Neural progenitor cell (in vitro differentiated cells): ENCODE data around the gene MYPN. TPM values are rescaled to one million over a fixed set of nuclear protein-coding genes. Genes with fewer than 3 reads are reported as not detected.

Source experiments
- DNase-seq: peaks from one replicate; pipeline ENCODE4 v3.0.0-alpha.2; 2016; ENCODE audit warnings: low spot score
- H2AFZ ChIP-seq: fragments of 200-600 bp; sonication (generic); replicated peaks from 2 replicates; pipeline ENCODE4 v1.6.1; 2016; ENCODE audit warnings: antibody characterized with exemption
- H3F3A ChIP-seq: fragments of 200-600 bp; sonication (generic); 2 replicates; pipeline ENCODE4 v1.6.1; 2016; ENCODE audit warnings: antibody characterized with exemption, low read depth
- H3K27ac ChIP-seq: fragments of 200-600 bp; sonication (generic); 2 replicates; pipeline ENCODE4 v1.5.1; 2016; ENCODE audit warnings: mild to moderate bottlenecking
- H3K27me3 ChIP-seq: fragments of 200-600 bp; sonication (generic); 2 replicates; pipeline ENCODE4 v1.6.1; 2016; ENCODE audit warnings: mild to moderate bottlenecking, moderate library complexity
- H3K36me3 ChIP-seq: fragments of 200-600 bp; sonication (generic); 2 replicates; pipeline ENCODE4 v1.5.1; 2016
- H3K4me1 ChIP-seq: fragments of 200-600 bp; sonication (generic); 2 replicates; pipeline ENCODE4 v1.6.1; 2016; ENCODE audit warnings: mixed run types
- H3K4me2 ChIP-seq: fragments of 200-600 bp; sonication (generic); 2 replicates; pipeline ENCODE4 v1.6.1; 2016
- H3K4me3 ChIP-seq: fragments of 200-600 bp; sonication (generic); 2 replicates; pipeline ENCODE4 v1.5.1; 2016
- H3K79me2 ChIP-seq: fragments of 200-600 bp; sonication (generic); 2 replicates; pipeline ENCODE4 v1.6.1; 2016; ENCODE audit warnings: low read depth
- H3K9ac ChIP-seq: fragments of 200-600 bp; sonication (generic); 2 replicates; pipeline ENCODE4 v1.6.1; 2016
- H3K9me3 ChIP-seq: fragments of 200-600 bp; sonication (generic); 2 replicates; pipeline ENCODE4 v1.5.1; 2016; ENCODE audit warnings: low read depth
- H4K20me1 ChIP-seq: fragments of 200-600 bp; sonication (generic); 2 replicates; pipeline ENCODE4 v1.6.1; 2016; ENCODE audit warnings: low read depth
- H3K27ac Mint-ChIP-seq: 3 replicates; pipeline ENCODE4 v1.8.0; 2021; ENCODE audit warnings: mixed read lengths
- H3K27me3 Mint-ChIP-seq: 2 replicates; pipeline ENCODE4 v1.8.0; 2022; ENCODE audit warnings: low read depth, mild to moderate bottlenecking, inconsistent platforms, moderate library complexity, mixed read lengths; ENCODE audit not compliant: insufficient read depth
- H3K36me3 Mint-ChIP-seq: 3 replicates; pipeline ENCODE4 v1.8.0; 2021; ENCODE audit warnings: mixed read lengths
- H3K4me1 Mint-ChIP-seq: 3 replicates; pipeline ENCODE4 v1.8.0; 2021; ENCODE audit warnings: mixed read lengths
- H3K4me3 Mint-ChIP-seq: 3 replicates; pipeline ENCODE4 v1.8.0; 2021; ENCODE audit warnings: mild to moderate bottlenecking, moderate library complexity, mixed read lengths
- H3K9me3 Mint-ChIP-seq: 3 replicates; pipeline ENCODE4 v1.8.0; 2020; ENCODE audit warnings: mixed read lengths
- CTCF ChIP-seq: fragments of 200-600 bp; sonication (generic); IDR thresholded peaks from 2 replicates; pipeline ENCODE4 v1.5.1; 2017; ENCODE audit warnings: antibody characterized with exemption, mild to moderate bottlenecking
- EZH2 ChIP-seq: fragments of 200-600 bp; sonication (generic); IDR thresholded peaks from 2 replicates; pipeline ENCODE4 v1.6.1; 2017; ENCODE audit warnings: antibody characterized with exemption, mild to moderate bottlenecking, moderate library complexity
- EZH2phosphoT487 ChIP-seq: fragments of 200-600 bp; sonication (generic); IDR thresholded peaks from 2 replicates; pipeline ENCODE4 v1.6.1; 2017; ENCODE audit warnings: antibody characterized with exemption
- total RNA-seq: library from RNA; depleted of rRNA; stranded (reverse); fragments of >200 nt; gene quantifications from 2 replicates; pipeline ENCODE4 v1.2.3, GENCODE V29; 2015; ENCODE audit warnings: low replicate concordance

Gene MYPN
- total RNA-seq, 1 donor from 2014 or later: not detected

- Histone ChIP-seq H3K27ac (no peak overlapping the region), H3K36me3 (no peaks in the 10 kb centered on the region), H3K4me3 (no peak overlapping the region), H3K4me2 (no peak overlapping the region), H3K4me1 (no peaks in the 10 kb centered on the region), H3K9me3 (no peaks in the 10 kb centered on the region), H3K9ac (no peak overlapping the region), H4K20me1 (no peaks in the 10 kb centered on the region), H2AFZ (no peak overlapping the region), H3K27me3 (no peaks in the 10 kb centered on the region), H3K79me2 (no peaks in the 10 kb centered on the region), H3F3A (no peaks in the 10 kb centered on the region)
- Mint-ChIP-seq H3K9me3 (no peaks in the 10 kb centered on the region), H3K27ac (no peak overlapping the region), H3K4me1 (peaks cover 5% of the 10 kb centered on the region), H3K36me3 (no peaks in the 10 kb centered on the region), H3K27me3 (peaks cover 2% of the 10 kb centered on the region), H3K4me3 (no peak overlapping the region)
- no peak for DNase-seq
- no peak for TF ChIP-seq EZH2phosphoT487
- no peak for TF ChIP-seq EZH2
- TF ChIP-seq CTCF: no peak
Measured at GRCh38 chr10:68179016-68179415, 69.7 kb downstream of the MYPN start.

GRCh38 chr10:68180490-68180889 is 71.2 kb downstream of the MYPN start:
- Mint-ChIP-seq H3K36me3 (no peaks in the 10 kb centered on the region), H3K4me3 (no peak overlapping the region)
- H3K79me2 ChIP-seq: no peaks in the 10 kb centered on the region

GRCh38 chr10:68184546-68184945 is 75.3 kb downstream of the MYPN start:
- Histone ChIP-seq H3K27ac (no peak overlapping the region), H3K4me3 (no peak overlapping the region), H3K79me2 (no peaks in the 10 kb centered on the region), H2AFZ (peak overlapping the region; percentile 79), H3K36me3 (no peaks in the 10 kb centered on the region), H3K4me2 (no peak overlapping the region), H3K9ac (no peak overlapping the region), H3F3A (no peaks in the 10 kb centered on the region), H3K27me3 (no peaks in the 10 kb centered on the region), H3K9me3 (no peaks in the 10 kb centered on the region), H3K4me1 (no peaks in the 10 kb centered on the region), H4K20me1 (no peaks in the 10 kb centered on the region)
- DNase-seq: no peak
- H3K4me1 Mint-ChIP-seq: no peaks in the 10 kb centered on the region
- TF ChIP-seq EZH2phosphoT487 (no peak), EZH2 (no peak), CTCF (no peak)
- H3K9me3 Mint-ChIP-seq: no peaks in the 10 kb centered on the region
- H3K36me3 Mint-ChIP-seq: no peaks in the 10 kb centered on the region
- no peak overlapping the region for H3K4me3 Mint-ChIP-seq
- no peak overlapping the region for H3K27ac Mint-ChIP-seq
- H3K27me3 Mint-ChIP-seq: peaks cover 2% of the 10 kb centered on the region

More at GRCh38 chr10:68180490-68180889, 71.2 kb downstream of the MYPN start:
- H3K27ac Mint-ChIP-seq: no peak overlapping the region
- no peak overlapping the region for H3K4me3 ChIP-seq
- TF ChIP-seq CTCF (no peak), EZH2phosphoT487 (no peak), EZH2 (no peak)
- H3K27me3 Mint-ChIP-seq: peaks cover under 1% of the 10 kb centered on the region
- H3K9me3 Mint-ChIP-seq: no peaks in the 10 kb centered on the region
- no peak overlapping the region for H3K4me2 ChIP-seq
- no peaks in the 10 kb centered on the region for H3K9me3 ChIP-seq
- H3K4me1 Mint-ChIP-seq: peaks cover 5% of the 10 kb centered on the region
- H3K4me1 ChIP-seq: no peaks in the 10 kb centered on the region
- no peak overlapping the region for H3K27ac ChIP-seq
- DNase-seq: no peak
- H3K36me3 ChIP-seq: no peaks in the 10 kb centered on the region
- H3F3A ChIP-seq: no peaks in the 10 kb centered on the region
- no peak overlapping the region for H3K9ac ChIP-seq
- H2AFZ ChIP-seq: peak overlapping the region; percentile 17
- H4K20me1 ChIP-seq: no peaks in the 10 kb centered on the region
- no peaks in the 10 kb centered on the region for H3K27me3 ChIP-seq
